Lower leg skin (tissue), 4 donors: Measurements from ENCODE around the gene TXNDC5. TPM values are rescaled to one million over a fixed set of nuclear protein-coding genes. Genes with fewer than 3 reads are reported as not detected.
"Not testable (repeated sequence)": the region's sequence is repeated elsewhere in the genome, so short reads cannot be mapped to it uniquely, and the experiment has no call there.

Experiments
- DNase-seq, 2 donors: peaks; one replicate each; pipeline ENCODE4 v3.0.0-alpha.2; 2019; ENCODE audit warnings: low spot score in 2 of 2
- H3K4me3 ChIP-seq: fragments of 200-600 bp; sonication (generic); 2 replicates; pipeline ENCODE4 v1.5.1; 2017; ENCODE audit warnings: mild to moderate bottlenecking, low read depth; ENCODE audit not compliant: poor library complexity, severe bottlenecking
- CTCF ChIP-seq, 3 donors: fragments of 450-650 bp; IDR thresholded peaks; one replicate each; pipeline ENCODE4 v1.5.1; 2016; ENCODE audit warnings: antibody characterized with exemption in 3 of 3, mild to moderate bottlenecking in 3 of 3, moderate library complexity in 2 of 3
- POLR2A ChIP-seq, 2 donors: fragments of 450-650 bp; IDR thresholded peaks; one replicate each; pipeline ENCODE4 v1.6.1; 2016 to 2017; ENCODE audit warnings: antibody characterized with exemption in 2 of 2, mild to moderate bottlenecking in 1 of 2, moderate library complexity in 1 of 2
- WGBS, 2 donors: methylation state at CpG; one replicate each; pipeline ENCODE4 v1.1.5; 2018; 5-methylcytosine and 5-hydroxymethylcytosine counted together
- intact Hi-C: fragments of 100-400 bp; cut with DNase I; formaldehyde crosslinking; loops from one replicate; pipeline ENCODE4 v1.15.0; 2023; ENCODE audit warnings: low total_unique reads
- total RNA-seq, 4 donors: library from RNA; depleted of rRNA; stranded (reverse); fragments of >200 nt; gene quantifications; one replicate each; pipeline ENCODE4 v1.1.0, GENCODE V29; 2016

The TXNDC5 gene
- total RNA-seq, 4 donors from 2014 or later, result 29.3 to 68.5 (median 44.1) TPM

- DNase-seq, result no peak
- WGBS, 2 donors, result 77 to 92% methylated on average over 2 of the region's 2 CpGs
- no peak overlapping the region for H3K4me3 ChIP-seq
- TF ChIP-seq CTCF (IDR thresholded peaks at IDR 0.05), result no peak
- no peak for TF ChIP-seq POLR2A (IDR thresholded peaks at IDR 0.05)
- intact Hi-C loops, result no loop called here
Observed at GRCh38 chr6:7900621-7901020, 10.0 kb downstream of the TXNDC5 start.

GRCh38 chr6:7899889-7900213 is 10.7 kb downstream of the TXNDC5 start:
- DNase-seq, result no peak
- TF ChIP-seq CTCF (IDR thresholded peaks at IDR 0.05) (no peak), POLR2A (IDR thresholded peaks at IDR 0.05) (no peak)
- intact Hi-C loops, result no loop called here
- 62 to 73% methylated on average over 4 of the region's 4 CpGs for WGBS, 2 donors
- H3K4me3 ChIP-seq, result no peak overlapping the region

GRCh38 chr6:7899101-7899888 is 11.3 kb downstream of the TXNDC5 start:
- intact Hi-C loops, result no loop called here
- H3K4me3 ChIP-seq, result no peak overlapping the region
- no peak for DNase-seq
- 88 to 93% methylated on average over 5 of the region's 5 CpGs for WGBS, 2 donors
- TF ChIP-seq CTCF (IDR thresholded peaks at IDR 0.05) (no peak), POLR2A (IDR thresholded peaks at IDR 0.05) (no peak)

GRCh38 chr6:7898193-7898586 is 12.4 kb downstream of the TXNDC5 start:
- intact Hi-C loops, DNase-seq, H3K4me3 ChIP-seq: not testable (repeated sequence)
- WGBS, 2 donors, result 87 to 88% methylated on average over 8 of the region's 8 CpGs

- H3K4me3 ChIP-seq, result no peak overlapping the region
- WGBS, 2 donors, result 93 to 97% methylated on average over 9 of the region's 9 CpGs
- no peak for DNase-seq
- TF ChIP-seq CTCF (IDR thresholded peaks at IDR 0.05), result no peak
- TF ChIP-seq POLR2A (IDR thresholded peaks at IDR 0.05), result no peak
- intact Hi-C loops, result no loop called here
Observed at GRCh38 chr6:7897461-7898192, 13.0 kb downstream of the TXNDC5 start.

GRCh38 chr6:7896465-7896987 is 14.1 kb downstream of the TXNDC5 start:
- no peak for DNase-seq
- H3K4me3 ChIP-seq, result no peak overlapping the region
- WGBS, 2 donors, result 82 to 86% methylated on average over 6 of the region's 6 CpGs
- TF ChIP-seq POLR2A (IDR thresholded peaks at IDR 0.05), result no peak
- no peak for TF ChIP-seq CTCF (IDR thresholded peaks at IDR 0.05)
- intact Hi-C loops, result no loop called here
